Measurements from ENCODE around the gene KCTD17.

DNA sequence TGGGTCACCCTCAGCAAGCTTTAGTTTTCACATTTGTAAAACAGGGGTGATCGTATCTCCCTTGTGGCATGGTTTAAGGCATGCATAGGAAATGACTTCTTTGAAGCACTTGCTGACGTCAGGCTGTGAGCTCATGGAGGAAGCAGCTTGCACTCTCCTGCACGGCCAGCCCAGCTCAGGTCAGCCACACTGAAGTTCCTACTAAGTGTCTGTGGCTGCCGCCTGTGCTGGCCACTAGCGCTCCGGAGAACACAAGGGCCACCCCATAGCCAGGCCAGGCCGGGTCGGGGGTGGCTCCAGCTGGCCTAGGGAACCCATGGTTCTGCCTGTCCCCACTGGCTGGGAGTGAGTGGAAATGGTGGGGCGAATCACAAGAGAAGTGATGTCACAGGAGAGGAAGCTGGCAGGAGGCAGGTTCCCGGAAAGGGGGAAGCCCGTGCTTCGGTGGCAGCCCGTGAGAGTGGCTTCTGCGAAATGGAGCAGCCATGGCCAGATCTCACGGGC lies 28.2 kb downstream of the KCTD17 start:
- TF ChIP-seq, protein P1, sequence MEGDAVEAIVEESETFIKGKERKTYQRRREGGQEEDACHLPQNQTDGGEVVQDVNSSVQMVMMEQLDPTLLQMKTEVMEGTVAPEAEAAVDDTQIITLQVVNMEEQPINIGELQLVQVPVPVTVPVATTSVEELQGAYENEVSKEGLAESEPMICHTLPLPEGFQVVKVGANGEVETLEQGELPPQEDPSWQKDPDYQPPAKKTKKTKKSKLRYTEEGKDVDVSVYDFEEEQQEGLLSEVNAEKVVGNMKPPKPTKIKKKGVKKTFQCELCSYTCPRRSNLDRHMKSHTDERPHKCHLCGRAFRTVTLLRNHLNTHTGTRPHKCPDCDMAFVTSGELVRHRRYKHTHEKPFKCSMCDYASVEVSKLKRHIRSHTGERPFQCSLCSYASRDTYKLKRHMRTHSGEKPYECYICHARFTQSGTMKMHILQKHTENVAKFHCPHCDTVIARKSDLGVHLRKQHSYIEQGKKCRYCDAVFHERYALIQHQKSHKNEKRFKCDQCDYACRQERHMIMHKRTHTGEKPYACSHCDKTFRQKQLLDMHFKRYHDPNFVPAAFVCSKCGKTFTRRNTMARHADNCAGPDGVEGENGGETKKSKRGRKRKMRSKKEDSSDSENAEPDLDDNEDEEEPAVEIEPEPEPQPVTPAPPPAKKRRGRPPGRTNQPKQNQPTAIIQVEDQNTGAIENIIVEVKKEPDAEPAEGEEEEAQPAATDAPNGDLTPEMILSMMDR (IDR thresholded peaks at IDR 0.05; ENCODE audit: insufficient read depth, low read length), result no peak
- TF ChIP-seq POLR2AphosphoS5 (IDR thresholded peaks at IDR 0.05; ENCODE audit: low read depth) (no peak), GABPA (IDR thresholded peaks at IDR 0.05; ENCODE audit: low read depth) (no peak)
- TF ChIP-seq, protein P2, sequence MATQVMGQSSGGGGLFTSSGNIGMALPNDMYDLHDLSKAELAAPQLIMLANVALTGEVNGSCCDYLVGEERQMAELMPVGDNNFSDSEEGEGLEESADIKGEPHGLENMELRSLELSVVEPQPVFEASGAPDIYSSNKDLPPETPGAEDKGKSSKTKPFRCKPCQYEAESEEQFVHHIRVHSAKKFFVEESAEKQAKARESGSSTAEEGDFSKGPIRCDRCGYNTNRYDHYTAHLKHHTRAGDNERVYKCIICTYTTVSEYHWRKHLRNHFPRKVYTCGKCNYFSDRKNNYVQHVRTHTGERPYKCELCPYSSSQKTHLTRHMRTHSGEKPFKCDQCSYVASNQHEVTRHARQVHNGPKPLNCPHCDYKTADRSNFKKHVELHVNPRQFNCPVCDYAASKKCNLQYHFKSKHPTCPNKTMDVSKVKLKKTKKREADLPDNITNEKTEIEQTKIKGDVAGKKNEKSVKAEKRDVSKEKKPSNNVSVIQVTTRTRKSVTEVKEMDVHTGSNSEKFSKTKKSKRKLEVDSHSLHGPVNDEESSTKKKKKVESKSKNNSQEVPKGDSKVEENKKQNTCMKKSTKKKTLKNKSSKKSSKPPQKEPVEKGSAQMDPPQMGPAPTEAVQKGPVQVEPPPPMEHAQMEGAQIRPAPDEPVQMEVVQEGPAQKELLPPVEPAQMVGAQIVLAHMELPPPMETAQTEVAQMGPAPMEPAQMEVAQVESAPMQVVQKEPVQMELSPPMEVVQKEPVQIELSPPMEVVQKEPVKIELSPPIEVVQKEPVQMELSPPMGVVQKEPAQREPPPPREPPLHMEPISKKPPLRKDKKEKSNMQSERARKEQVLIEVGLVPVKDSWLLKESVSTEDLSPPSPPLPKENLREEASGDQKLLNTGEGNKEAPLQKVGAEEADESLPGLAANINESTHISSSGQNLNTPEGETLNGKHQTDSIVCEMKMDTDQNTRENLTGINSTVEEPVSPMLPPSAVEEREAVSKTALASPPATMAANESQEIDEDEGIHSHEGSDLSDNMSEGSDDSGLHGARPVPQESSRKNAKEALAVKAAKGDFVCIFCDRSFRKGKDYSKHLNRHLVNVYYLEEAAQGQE (IDR thresholded peaks at IDR 0.05; ENCODE audit: insufficient replicate concordance, low read depth), result no peak

All from HL-60 (cell line).